HEK293T (cell line): ENCODE results near the gene MMD2.

ENCODE experiments used
- CTCF ChIA-PET: fragments of 350-600 bp; formaldehyde crosslinking; extraction: SDS; loops from one replicate; lab custom pipeline; 2021; ENCODE audit warnings: antibody characterized with exemption, inconsistent platforms; lab: Yijun Ruan, JAX
- POLR2A ChIA-PET: fragments of 350-600 bp; formaldehyde crosslinking; extraction: SDS; loops from one replicate; lab custom pipeline; 2020; ENCODE audit warnings: antibody characterized with exemption, inconsistent platforms; lab: Yijun Ruan, JAX
- DNase-seq: peaks from one replicate; pipeline ENCODE4 v3.0.0; 2012; ENCODE audit warnings: mixed read lengths; ENCODE audit errors: extremely low spot score
- ARNT ChIP-seq: fragments of 450-650 bp; IDR thresholded peaks from 2 replicates; pipeline ENCODE4 v1.6.1; 2017; ENCODE audit warnings: mild to moderate bottlenecking
- BHLHE40 ChIP-seq: fragments of 450-650 bp; IDR thresholded peaks from 2 replicates; pipeline ENCODE4 v1.6.1; 2016; ENCODE audit warnings: mild to moderate bottlenecking, moderate library complexity, borderline replicate concordance
- CTBP1 ChIP-seq: fragments of 450-650 bp; IDR thresholded peaks from 2 replicates; pipeline ENCODE4 v1.6.1; 2016; ENCODE audit warnings: borderline replicate concordance
- ELF4 ChIP-seq: fragments of 450-650 bp; IDR thresholded peaks from 2 replicates; pipeline ENCODE4 v1.6.1; 2017; ENCODE audit warnings: antibody characterized with exemption
- FOXA1 ChIP-seq: fragments of 450-650 bp; IDR thresholded peaks from 2 replicates; pipeline ENCODE4 v1.6.1; 2016; ENCODE audit warnings: mild to moderate bottlenecking
- FOXK2 ChIP-seq: fragments of 450-650 bp; IDR thresholded peaks from 2 replicates; pipeline ENCODE4 v1.6.1; 2016; ENCODE audit warnings: mild to moderate bottlenecking
- FOXM1 ChIP-seq: fragments of 450-650 bp; IDR thresholded peaks from 2 replicates; pipeline ENCODE4 v1.6.1; 2017; ENCODE audit warnings: mild to moderate bottlenecking, borderline replicate concordance
- HDGF ChIP-seq: fragments of 450-650 bp; IDR thresholded peaks from 2 replicates; pipeline ENCODE4 v1.6.1; 2017; ENCODE audit warnings: antibody characterized with exemption, borderline replicate concordance
- L3MBTL2 ChIP-seq: fragments of 450-650 bp; conservative IDR thresholded peaks from 2 replicates; pipeline ENCODE4 v1.6.1; 2016; ENCODE audit warnings: mild to moderate bottlenecking
- LEF1 ChIP-seq: fragments of 450-650 bp; IDR thresholded peaks from 2 replicates; pipeline ENCODE4 v1.6.1; 2017; ENCODE audit warnings: mild to moderate bottlenecking, borderline replicate concordance
- NFRKB ChIP-seq: fragments of 450-650 bp; IDR thresholded peaks from 2 replicates; pipeline ENCODE4 v1.6.1; 2016; ENCODE audit warnings: mild to moderate bottlenecking, moderate library complexity
- PKNOX1 ChIP-seq: fragments of 450-650 bp; IDR thresholded peaks from 2 replicates; pipeline ENCODE4 v1.6.1; 2016
- SP1 ChIP-seq: fragments of 450-650 bp; IDR thresholded peaks from 2 replicates; pipeline ENCODE4 v1.6.1; 2017
- SUZ12 ChIP-seq: fragments of 450-650 bp; IDR thresholded peaks from 2 replicates; pipeline ENCODE4 v1.6.1; 2016; ENCODE audit warnings: mild to moderate bottlenecking
- TARDBP ChIP-seq: fragments of 450-650 bp; IDR thresholded peaks from 2 replicates; pipeline ENCODE4 v1.6.1; 2016
- ZNF384 ChIP-seq: fragments of 450-650 bp; IDR thresholded peaks from 2 replicates; pipeline ENCODE4 v1.6.1; 2016

MMD2 gene

GRCh38 chr7:4866528-4867496, 92.2 kb downstream of the MMD2 start:
- ChIA-PET POLR2A (no interaction called here), CTCF (interaction anchor here (1.0 kb wide), 1 partner anchor 8 kb away, joined by 3 read pairs; no protein-coding TSS in a partner anchor)
- TF ChIP-seq TARDBP (no peak), ARNT (no peak), FOXM1 (no peak), HDGF (no peak), FOXA1 (no peak), PKNOX1 (no peak), CTBP1 (no peak), FOXK2 (no peak), SUZ12 (no peak), ZNF384 (no peak), ELF4 (no peak), LEF1 (no peak), SP1 (no peak), L3MBTL2 (no peak)
- no peak for DNase-seq

- ChIA-PET POLR2A (no interaction called here), CTCF (no interaction called here)
- TF ChIP-seq FOXK2 = no peak
- no peak for DNase-seq
Observed at GRCh38 chr7:4862156-4862555, 96.8 kb downstream of the MMD2 start.

GRCh38 chr7:4861673-4862072, 97.3 kb downstream of the MMD2 start, which contains the start of gene PAPOLB:
Gene PAPOLB (minus strand): TSS chr7:4862030. CDS start chr7:4861810, 220 bp downstream.
- POLR2A ChIA-PET = no interaction called here
- CTCF ChIA-PET = no interaction called here
- DNase-seq = no peak
- TF ChIP-seq TARDBP (no peak), ZNF384 (no peak), SP1 (no peak), SUZ12 (no peak), CTBP1 (no peak), ARNT (no peak), FOXM1 (no peak), PKNOX1 (no peak), LEF1 (no peak), FOXK2 (no peak), FOXA1 (no peak)

GRCh38 chr7:4861227-4861626, 97.8 kb downstream of the MMD2 start:
- ChIA-PET CTCF (no interaction called here), POLR2A (no interaction called here)
- no peak for DNase-seq
- TF ChIP-seq ARNT (no peak), FOXM1 (no peak), CTBP1 (no peak), FOXK2 (no peak), ELF4 (no peak), HDGF (no peak), SUZ12 (no peak), PKNOX1 (no peak), L3MBTL2 (no peak), LEF1 (no peak), SP1 (no peak), ZNF384 (no peak), NFRKB (no peak), FOXA1 (no peak)

- no peak for TF ChIP-seq HDGF
- TF ChIP-seq LEF1 = no peak
- TF ChIP-seq NFRKB = no peak
- no peak for TF ChIP-seq L3MBTL2
- TF ChIP-seq ELF4 = no peak
- TF ChIP-seq PKNOX1 = no peak
- no peak for TF ChIP-seq BHLHE40
- TF ChIP-seq SP1 = no peak
- no peak for TF ChIP-seq FOXM1
- TF ChIP-seq FOXA1 = no peak
- TF ChIP-seq CTBP1 = no peak
- no peak for TF ChIP-seq ARNT
- no peak for TF ChIP-seq SUZ12
- TF ChIP-seq ZNF384 = no peak
- TF ChIP-seq TARDBP = no peak
- no peak for TF ChIP-seq FOXK2
- POLR2A ChIA-PET = no interaction called here
- no peak for DNase-seq
- CTCF ChIA-PET = no interaction called here
Observed at GRCh38 chr7:4857189-4857588, 101.8 kb downstream of the MMD2 start.
